GM23338 (cell line): Measurements from ENCODE around the gene LRRC3. TPM values are rescaled to one million over a fixed set of nuclear protein-coding genes. Genes with fewer than 3 reads are reported as not detected.

ENCODE experiments used
- ATAC-seq: fragments of 200-7000 bp; cut with Tn5 transposase; 3 replicates; pipeline ENCODE4 v1.9.1; 2020
- DNase-seq: peaks from one replicate; pipeline ENCODE4 v3.0.0-alpha.2; 2015; ENCODE audit warnings: low spot score
- H2AFZ ChIP-seq: fragments of 200-600 bp; sonication (generic); 2 replicates; pipeline ENCODE4 v1.8.0; 2016; ENCODE audit warnings: antibody characterized with exemption, mild to moderate bottlenecking, moderate library complexity
- H3F3A ChIP-seq: fragments of 200-600 bp; sonication (generic); replicated peaks from 2 replicates; pipeline ENCODE4 v1.8.0; 2017; ENCODE audit warnings: antibody characterized with exemption, mixed run types, low read depth
- H3K27ac ChIP-seq: fragments of 200-600 bp; sonication (generic); 2 replicates; pipeline ENCODE4 v1.6.1; 2016; ENCODE audit warnings: low read depth
- H3K27me3 ChIP-seq: fragments of 200-600 bp; sonication (generic); 2 replicates; pipeline ENCODE4 v1.8.0; 2016; ENCODE audit warnings: mild to moderate bottlenecking, mixed run types, moderate library complexity; ENCODE audit not compliant: insufficient read depth
- H3K36me3 ChIP-seq: fragments of 200-600 bp; sonication (generic); 2 replicates; pipeline ENCODE4 v1.8.0; 2016; ENCODE audit warnings: mild to moderate bottlenecking; ENCODE audit not compliant: insufficient read depth
- H3K4me1 ChIP-seq: fragments of 200-600 bp; sonication (generic); 2 replicates; pipeline ENCODE4 v1.8.0; 2016; ENCODE audit warnings: mild to moderate bottlenecking, moderate library complexity; ENCODE audit not compliant: insufficient read depth
- H3K4me2 ChIP-seq: fragments of 200-600 bp; sonication (generic); 2 replicates; pipeline ENCODE4 v1.7.1; 2017; ENCODE audit warnings: mixed run types
- H3K4me3 ChIP-seq: fragments of 200-600 bp; sonication (generic); 2 replicates; pipeline ENCODE4 v1.6.1; 2016; ENCODE audit warnings: mixed run types
- H3K79me2 ChIP-seq: fragments of 200-600 bp; sonication (generic); replicated peaks from 2 replicates; pipeline ENCODE4 v1.8.0; 2017; ENCODE audit warnings: mild to moderate bottlenecking; ENCODE audit not compliant: insufficient read depth
- H3K9me2 ChIP-seq: fragments of 200-600 bp; sonication (generic); 2 replicates; pipeline ENCODE4 v1.8.0; 2017; ENCODE audit not compliant: insufficient read depth
- H4K20me1 ChIP-seq: fragments of 200-600 bp; sonication (generic); replicated peaks from 2 replicates; pipeline ENCODE4 v1.8.0; 2017; ENCODE audit warnings: mild to moderate bottlenecking; ENCODE audit not compliant: insufficient read depth
- H3K27ac Mint-ChIP-seq: 2 replicates; pipeline ENCODE4 v1.8.0; 2020; ENCODE audit warnings: inconsistent platforms, mild to moderate bottlenecking, moderate library complexity, mixed read lengths
- H3K27me3 Mint-ChIP-seq: 3 replicates; pipeline ENCODE4 v1.8.0; 2022; ENCODE audit warnings: low read depth, mild to moderate bottlenecking, moderate library complexity, mixed read lengths, inconsistent platforms; ENCODE audit not compliant: insufficient read depth, poor library complexity
- H3K36me3 Mint-ChIP-seq: 3 replicates; pipeline ENCODE4 v1.8.0; 2021; ENCODE audit warnings: low read depth, mild to moderate bottlenecking, inconsistent platforms, moderate library complexity, mixed read lengths
- H3K4me1 Mint-ChIP-seq: 3 replicates; pipeline ENCODE4 v1.8.0; 2020; ENCODE audit warnings: mild to moderate bottlenecking, inconsistent platforms, mixed read lengths
- H3K4me3 Mint-ChIP-seq: 3 replicates; pipeline ENCODE4 v1.8.0; 2021; ENCODE audit warnings: moderate library complexity, mild to moderate bottlenecking, inconsistent platforms, mixed read lengths
- H3K9me3 Mint-ChIP-seq: 3 replicates; pipeline ENCODE4 v1.8.0; 2020; ENCODE audit warnings: moderate library complexity, mild to moderate bottlenecking, inconsistent platforms, mixed read lengths
- CREB1 ChIP-seq: fragments of 250-450 bp; sonication (Bioruptor Pico); IDR thresholded peaks from 2 replicates; pipeline ENCODE4 v1.5.0; 2020; ENCODE audit warnings: low read depth, mild to moderate bottlenecking, moderate library complexity
- CTCF ChIP-seq, 2 experiments: fragments of 200-600 bp in 1 of 2; sonication (generic) in 1 of 2; conservative IDR thresholded peaks; 2 replicates each; pipeline versions ENCODE4 v1.5.1 to v1.6.1; 2016 to 2017; ENCODE audit warnings: antibody characterized with exemption in 2 of 2, low read depth in 2 of 2, mild to moderate bottlenecking in 2 of 2, moderate library complexity in 1 of 2
- EZH2phosphoT487 ChIP-seq: fragments of 200-600 bp; sonication (generic); IDR thresholded peaks from one replicate; pipeline ENCODE4 v1.8.1; 2018; ENCODE audit warnings: antibody characterized with exemption; ENCODE audit not compliant: unreplicated experiment
- NANOG ChIP-seq: IDR thresholded peaks from 2 replicates; pipeline ENCODE4 v1.6.1; 2016; ENCODE audit warnings: antibody characterized with exemption, borderline replicate concordance
- REST ChIP-seq: IDR thresholded peaks from one replicate; pipeline ENCODE4 v1.6.1; 2018; ENCODE audit warnings: antibody characterized with exemption; ENCODE audit not compliant: unreplicated experiment
- STAT1 ChIP-seq: IDR thresholded peaks from one replicate; pipeline ENCODE4 v1.6.1; 2016; ENCODE audit warnings: antibody characterized with exemption; ENCODE audit not compliant: unreplicated experiment
- ZNF114 ChIP-seq: fragments of 250-450 bp; sonication (Bioruptor Pico); IDR thresholded peaks from 2 replicates; pipeline ENCODE4 v1.5.0; 2020; ENCODE audit warnings: mild to moderate bottlenecking, moderate library complexity
- ZNF331 ChIP-seq: fragments of 250-450 bp; sonication (Bioruptor Pico); IDR thresholded peaks from 2 replicates; pipeline ENCODE4 v1.5.0; 2020; ENCODE audit warnings: low read depth, mild to moderate bottlenecking, moderate library complexity
- polyA plus RNA-seq: library from polyadenylated mRNA; unstranded; fragments of >200 nt; fragmentation: Nextera tagmentation; extraction: Ambion mirVana; gene quantifications from 2 replicates; pipeline ENCODE4 v1.2.1, GENCODE V29; 2016
- total RNA-seq: library from RNA; depleted of rRNA; stranded (reverse); fragments of >200 nt; shearing (Covaris generic); gene quantifications from 2 replicates; pipeline ENCODE4 v1.2.3, GENCODE V29; 2014

LRRC3 gene
- total and polyA plus RNA-seq, 2 experiments from 2014 or later = 0.95 to 6.8 TPM

GRCh38 chr21:44456915-44457736, 1.8 kb downstream of the LRRC3 start:
- Histone ChIP-seq H3K36me3 (no peaks in the 10 kb centered on the region), H3K4me2 (no peak overlapping the region), H3K27ac (no peak overlapping the region), H3K9me2 (no peaks in the 10 kb centered on the region), H3K79me2 (no peaks in the 10 kb centered on the region), H4K20me1 (no peaks in the 10 kb centered on the region), H3K4me1 (no peaks in the 10 kb centered on the region), H3F3A (no peaks in the 10 kb centered on the region), H3K4me3 (no peak overlapping the region), H2AFZ (no peak overlapping the region), H3K27me3 (no peaks in the 10 kb centered on the region)
- no peak for DNase-seq
- ATAC-seq = no peak
- H3K4me3 Mint-ChIP-seq = peak overlapping the region; percentile 61; the same call in 2 of the 3 replicates
- H3K27me3 Mint-ChIP-seq = peaks cover 14% of the 10 kb centered on the region
- peaks cover 3% of the 10 kb centered on the region; the same call in 1 of the 3 replicates for H3K36me3 Mint-ChIP-seq
- H3K4me1 Mint-ChIP-seq = peaks cover 6% of the 10 kb centered on the region; the same call in 1 of the 3 replicates
- H3K27ac Mint-ChIP-seq = no peak overlapping the region
- no peak for TF ChIP-seq ZNF114 (CRISPR knock-in tag)
- TF ChIP-seq ZNF331 (CRISPR knock-in tag) = no peak
- TF ChIP-seq STAT1 = no peak
- TF ChIP-seq EZH2phosphoT487 = no peak
- TF ChIP-seq REST = no peak
- no peaks in the 10 kb centered on the region for H3K9me3 Mint-ChIP-seq

GRCh38 chr21:44458971-44459711, 3.8 kb downstream of the LRRC3 start:
- no peaks in the 10 kb centered on the region for H3K9me2 ChIP-seq
- H3K4me3 Mint-ChIP-seq = no peak overlapping the region
- no peak for ATAC-seq

More at GRCh38 chr21:44458971-44459711, 3.8 kb downstream of the LRRC3 start:
- peaks cover 13% of the 10 kb centered on the region for H3K4me1 Mint-ChIP-seq
- H3F3A ChIP-seq = no peaks in the 10 kb centered on the region
- H3K79me2 ChIP-seq = no peaks in the 10 kb centered on the region
- H2AFZ ChIP-seq = no peak overlapping the region
- no peak overlapping the region for H3K4me3 ChIP-seq
- no peaks in the 10 kb centered on the region; the same call in 2 of the 3 replicates for H3K9me3 Mint-ChIP-seq
- H3K27me3 Mint-ChIP-seq = peaks cover 16% of the 10 kb centered on the region
- H3K27ac Mint-ChIP-seq = no peak overlapping the region
- no peaks in the 10 kb centered on the region for H3K4me1 ChIP-seq
- H3K36me3 ChIP-seq = no peaks in the 10 kb centered on the region
- H3K27me3 ChIP-seq = no peaks in the 10 kb centered on the region
- H3K4me2 ChIP-seq = no peak overlapping the region
- no peak for DNase-seq
- peaks cover 3% of the 10 kb centered on the region; the same call in 1 of the 3 replicates for H3K36me3 Mint-ChIP-seq
- no peak for TF ChIP-seq CTCF (conservative IDR thresholded peaks at IDR 0.05; ENCODE audit: low read depth in 2 of 2)
- TF ChIP-seq EZH2phosphoT487 = no peak
- TF ChIP-seq ZNF331 (CRISPR knock-in tag) = no peak
- TF ChIP-seq STAT1 = no peak
- TF ChIP-seq CREB1 = no peak
- no peak for TF ChIP-seq NANOG
- no peaks in the 10 kb centered on the region for H4K20me1 ChIP-seq
- no peak overlapping the region for H3K27ac ChIP-seq
